Upper lobe of left lung (tissue), 6 donors: ENCODE results near the gene TMEM250. TPM values are rescaled to one million over a fixed set of nuclear protein-coding genes. Genes with fewer than 3 reads are reported as not detected.

Source experiments
- ATAC-seq, 2 donors: fragments of 200-7000 bp; cut with Tn5 transposase; one replicate each; pipeline ENCODE4 v1.9.1; 2022; ENCODE audit warnings: mild to moderate bottlenecking in 2 of 2, moderate library complexity in 2 of 2; ENCODE audit not compliant: low FRiP score in 2 of 2
- DNase-seq, 2 donors: peaks; one replicate each; pipeline ENCODE4 v3.0.0-alpha.2; 2019 to 2020
- H3K27ac ChIP-seq, 4 donors: fragments of 200-600 bp; sonication (generic); one replicate each; pipeline ENCODE4 v1.5.1; 2016 to 2019
- H3K27me3 ChIP-seq, 4 donors: fragments of 200-600 bp; sonication (generic); one replicate each; pipeline ENCODE4 v1.5.1; 2017 to 2019
- H3K36me3 ChIP-seq, 4 donors: fragments of 200-600 bp; sonication (generic); one replicate each; pipeline ENCODE4 v1.5.1; 2016 to 2019
- H3K4me1 ChIP-seq, 4 donors: fragments of 200-600 bp; sonication (generic); one replicate each; pipeline ENCODE4 v1.5.1; 2018 to 2019
- H3K4me3 ChIP-seq, 4 donors: fragments of 200-600 bp; sonication (generic); one replicate each; pipeline ENCODE4 v1.5.1; 2017 to 2019; ENCODE audit warnings: mild to moderate bottlenecking in 2 of 4, moderate library complexity in 1 of 4
- H3K9me3 ChIP-seq, 4 donors: fragments of 200-600 bp; sonication (generic); one replicate each; pipeline ENCODE4 v1.5.1; 2018 to 2019
- EP300 ChIP-seq, 4 donors: sonication (generic); formaldehyde crosslinking; IDR thresholded peaks; one replicate each; pipeline ENCODE4 v1.5.1; 2017; ENCODE audit warnings: antibody characterized with exemption in 4 of 4, control low read depth in 2 of 4
- POLR2A ChIP-seq, 4 donors: fragments of 450-650 bp; IDR thresholded peaks; one replicate each; pipeline ENCODE4 v1.5.1; 2016 to 2017; ENCODE audit warnings: antibody characterized with exemption in 4 of 4, mild to moderate bottlenecking in 2 of 4
- POLR2AphosphoS5 ChIP-seq, 2 donors: sonication (generic); formaldehyde crosslinking; IDR thresholded peaks; one replicate each; pipeline ENCODE4 v1.5.1; 2017; ENCODE audit warnings: antibody characterized with exemption in 2 of 2
- WGBS, 2 donors: methylation state at CpG; one replicate each; pipeline ENCODE4 v1.1.5; 2017 to 2018; 5-methylcytosine and 5-hydroxymethylcytosine counted together
- total RNA-seq, 6 donors: library from RNA; depleted of rRNA in 4 of 6; stranded (reverse); fragments of >200 nt in 4 of 6; gene quantifications; one replicate each; pipeline versions ENCODE4 v1.1.0 to v1.2.1, GENCODE V29; 2016 to 2021
- TF ChIP-seq, protein P1 (sequence below), 6 experiments: fragments of 450-650 bp in 4 of 6; fragments of 200-600 bp in 2 of 6; sonication (generic) in 2 of 6; IDR thresholded peaks; one replicate each; pipeline ENCODE4 v1.5.1; 2016 to 2019; ENCODE audit warnings: antibody characterized with exemption in 6 of 6
- donor health status: DM: no; HTN: no; CAD: no; lungs with moderate emphysema.
- donor health status: DM: no; HTN: yes; CAD: no; lungs with severe emphysema.

TMEM250 gene
- total RNA-seq, 6 donors from 2014 or later = 37.6 to 49.6 (median 38.4) TPM

DNA sequence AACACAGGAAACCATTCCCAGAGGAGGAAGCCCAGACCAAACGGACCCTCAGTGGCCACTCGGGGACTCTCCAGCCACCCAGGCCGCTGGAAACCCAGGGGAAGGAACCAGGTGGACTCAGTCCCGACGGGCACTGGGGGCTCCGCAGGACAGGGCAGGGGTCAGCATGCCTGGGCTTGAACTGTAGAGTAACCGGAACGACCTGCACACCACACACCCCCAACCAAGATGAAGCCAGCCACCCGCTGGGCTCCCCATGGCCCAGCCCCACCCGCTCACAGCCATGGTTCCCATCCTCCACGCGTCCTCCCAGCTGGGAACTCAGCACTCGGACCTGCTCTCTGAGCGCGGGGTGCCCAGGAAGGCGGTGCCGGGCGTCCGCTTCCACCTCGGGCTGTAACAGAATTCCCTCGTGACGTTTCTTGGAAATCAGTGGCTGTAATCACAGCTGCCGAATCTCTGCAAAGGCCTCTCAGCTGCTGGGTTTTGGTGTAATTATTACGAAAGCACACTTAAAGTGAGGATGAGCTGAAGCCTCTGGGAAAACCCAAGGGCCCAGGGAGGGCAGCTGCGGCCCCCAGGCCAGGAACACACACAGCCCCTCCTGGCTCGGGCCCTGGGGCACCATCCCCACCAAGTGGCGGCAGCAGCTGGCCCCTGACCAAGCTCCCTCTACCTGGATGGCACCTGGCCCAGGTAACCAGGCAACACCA, 37.4 kb downstream of the TMEM250 start:
- no peak for TF ChIP-seq EP300 (IDR thresholded peaks at IDR 0.05)
- TF ChIP-seq POLR2AphosphoS5 (IDR thresholded peaks at IDR 0.05) = peak in 1 of 2 donors; percentile 18
- TF ChIP-seq, protein P1, sequence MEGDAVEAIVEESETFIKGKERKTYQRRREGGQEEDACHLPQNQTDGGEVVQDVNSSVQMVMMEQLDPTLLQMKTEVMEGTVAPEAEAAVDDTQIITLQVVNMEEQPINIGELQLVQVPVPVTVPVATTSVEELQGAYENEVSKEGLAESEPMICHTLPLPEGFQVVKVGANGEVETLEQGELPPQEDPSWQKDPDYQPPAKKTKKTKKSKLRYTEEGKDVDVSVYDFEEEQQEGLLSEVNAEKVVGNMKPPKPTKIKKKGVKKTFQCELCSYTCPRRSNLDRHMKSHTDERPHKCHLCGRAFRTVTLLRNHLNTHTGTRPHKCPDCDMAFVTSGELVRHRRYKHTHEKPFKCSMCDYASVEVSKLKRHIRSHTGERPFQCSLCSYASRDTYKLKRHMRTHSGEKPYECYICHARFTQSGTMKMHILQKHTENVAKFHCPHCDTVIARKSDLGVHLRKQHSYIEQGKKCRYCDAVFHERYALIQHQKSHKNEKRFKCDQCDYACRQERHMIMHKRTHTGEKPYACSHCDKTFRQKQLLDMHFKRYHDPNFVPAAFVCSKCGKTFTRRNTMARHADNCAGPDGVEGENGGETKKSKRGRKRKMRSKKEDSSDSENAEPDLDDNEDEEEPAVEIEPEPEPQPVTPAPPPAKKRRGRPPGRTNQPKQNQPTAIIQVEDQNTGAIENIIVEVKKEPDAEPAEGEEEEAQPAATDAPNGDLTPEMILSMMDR (IDR thresholded peaks at IDR 0.05) = no peak
- H3K27ac ChIP-seq = peak overlapping the region; percentile 6 to 55 (median 27)
- H3K9me3 ChIP-seq = no peaks in the 10 kb centered on the region
- H3K36me3 ChIP-seq = peaks cover 0 to 5% (median 0%) of the 10 kb centered on the region in 4 donors
- ATAC-seq = no peak
- 60 to 72% methylated on average over 23 to 25 of the region's 27 CpGs for WGBS, 2 donors
- peaks cover 39 to 69% (median 50%) of the 10 kb centered on the region in 4 donors for H3K4me1 ChIP-seq
- no peaks in the 10 kb centered on the region for H3K27me3 ChIP-seq
- DNase-seq = peak; percentile 47 to 79
- H3K4me3 ChIP-seq = no peak overlapping the region

DNA sequence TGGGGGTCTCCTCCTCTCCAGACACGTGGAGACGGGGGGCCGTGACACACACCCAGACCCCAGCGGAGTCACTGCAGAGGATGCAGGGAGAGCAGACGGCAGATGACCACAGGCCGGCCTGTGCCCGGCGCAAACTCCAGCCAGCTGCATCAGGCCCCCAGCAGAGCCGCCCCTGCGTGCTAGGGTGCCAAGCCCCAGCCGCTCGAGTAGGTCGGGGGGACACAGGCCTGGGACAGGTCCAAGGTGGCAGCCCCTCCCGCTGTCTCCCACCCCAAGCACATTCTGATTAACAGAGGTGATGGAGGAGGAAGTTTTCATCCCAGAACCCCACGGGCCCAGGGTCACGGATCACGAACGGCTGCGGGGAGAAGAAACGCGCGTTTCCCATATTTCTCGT, 38.0 kb downstream of the TMEM250 start:
- WGBS, 2 donors = 82 to 87% methylated on average over 5 to 23 of the region's 23 CpGs
- Histone ChIP-seq H3K27me3 (no peaks in the 10 kb centered on the region), H3K4me1 (peaks cover 35 to 68% (median 45%) of the 10 kb centered on the region in 4 donors), H3K4me3 (no peak overlapping the region), H3K36me3 (peaks cover 0 to 5% (median 0%) of the 10 kb centered on the region in 4 donors), H3K27ac (peak overlapping the region in 1 of 4 donors; percentile 55), H3K9me3 (no peaks in the 10 kb centered on the region)
- TF ChIP-seq, protein P1 (IDR thresholded peaks at IDR 0.05) = no peak
- no peak for TF ChIP-seq POLR2A (IDR thresholded peaks at IDR 0.05)
- no peak for TF ChIP-seq EP300 (IDR thresholded peaks at IDR 0.05)
- no peak for TF ChIP-seq POLR2AphosphoS5 (IDR thresholded peaks at IDR 0.05)
- peak in 1 of 2 donors; percentile 78 for DNase-seq
- ATAC-seq = no peak

DNA sequence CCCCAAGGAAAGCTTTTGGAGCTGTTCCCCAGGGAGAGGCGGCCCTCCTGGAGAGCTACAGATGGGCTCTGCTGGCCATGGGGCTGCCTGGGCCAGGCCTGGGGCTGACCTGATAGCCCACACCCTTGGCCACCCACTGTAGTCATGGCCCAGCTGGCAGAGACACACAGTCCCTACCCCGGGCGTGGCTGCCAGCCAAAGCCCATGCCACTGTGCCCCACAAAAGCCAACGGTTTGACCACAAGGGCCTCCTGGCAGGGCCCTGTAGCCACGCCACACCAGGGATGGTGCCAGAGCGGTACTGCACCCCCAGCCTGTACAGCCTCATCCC, 38.8 kb downstream of the TMEM250 start:
- H3K36me3 ChIP-seq = peaks cover 0 to 7% (median 3%) of the 10 kb centered on the region in 4 donors
- peak overlapping the region in 3 of 4 donors; percentile 38 to 58 (median 47) for H3K27ac ChIP-seq
- WGBS, 2 donors = 47 to 70% methylated on average over 5 to 6 of the region's 6 CpGs
- peaks cover 35 to 60% (median 42%) of the 10 kb centered on the region in 4 donors for H3K4me1 ChIP-seq
- DNase-seq (peak in 1 of 2 donors; percentile 68), ATAC-seq (no peak)
- no peaks in the 10 kb centered on the region for H3K27me3 ChIP-seq
- no peaks in the 10 kb centered on the region for H3K9me3 ChIP-seq
- TF ChIP-seq POLR2A (IDR thresholded peaks at IDR 0.05) (no peak), POLR2AphosphoS5 (IDR thresholded peaks at IDR 0.05) (no peak), EP300 (IDR thresholded peaks at IDR 0.05) (no peak)
- TF ChIP-seq, protein P1 (IDR thresholded peaks at IDR 0.05) = no peak
- no peak overlapping the region for H3K4me3 ChIP-seq

DNA sequence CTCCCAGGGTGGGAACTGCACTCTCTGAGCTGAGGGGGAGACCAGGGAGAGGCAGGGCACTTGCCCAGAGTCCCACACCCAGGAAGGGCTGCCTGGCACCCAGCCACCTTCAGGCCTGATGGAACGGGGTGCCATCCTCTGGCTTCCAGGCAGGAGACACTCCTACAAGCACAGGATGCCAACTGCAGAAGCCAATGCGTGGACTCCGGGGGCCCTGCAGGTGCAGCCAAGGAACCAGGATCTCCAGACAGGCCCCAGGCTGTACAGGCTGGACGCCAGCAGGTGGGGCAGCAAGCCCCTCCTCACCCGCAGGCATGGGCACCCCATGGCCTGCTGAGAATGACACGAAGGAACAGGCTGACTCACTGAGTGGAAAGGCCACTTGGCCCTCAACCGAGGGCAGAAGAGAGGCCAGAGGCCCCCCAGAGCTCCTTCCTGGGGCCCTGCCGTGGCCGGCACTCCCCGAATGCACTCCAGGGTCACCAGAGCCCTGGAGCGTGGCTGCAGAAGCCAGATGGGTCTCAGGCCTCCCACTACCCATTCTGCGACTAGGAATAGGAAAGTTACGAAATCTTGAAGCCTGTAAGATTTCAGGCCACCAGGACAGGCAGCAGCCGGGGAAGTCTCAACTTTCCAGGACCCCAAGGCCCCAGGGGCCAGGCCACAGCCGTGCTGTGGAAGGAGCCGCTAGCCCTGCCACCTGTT, 39.3 kb downstream of the TMEM250 start:
- Histone ChIP-seq H3K27me3 (no peaks in the 10 kb centered on the region), H3K4me3 (no peak overlapping the region), H3K36me3 (peaks cover 0 to 12% (median 5%) of the 10 kb centered on the region in 4 donors), H3K4me1 (peaks cover 35 to 55% (median 40%) of the 10 kb centered on the region in 4 donors), H3K27ac (peak overlapping the region in 3 of 4 donors; percentile 38 to 58 (median 47)), H3K9me3 (no peaks in the 10 kb centered on the region)
- ATAC-seq = peak in 1 of 2 donors; percentile 1
- DNase-seq = peak in 1 of 2 donors; percentile 51
- 47 to 61% methylated on average over 4 to 13 of the region's 16 CpGs for WGBS, 2 donors
- TF ChIP-seq POLR2AphosphoS5 (IDR thresholded peaks at IDR 0.05) (no peak), POLR2A (IDR thresholded peaks at IDR 0.05) (no peak), EP300 (IDR thresholded peaks at IDR 0.05) (no peak)
- TF ChIP-seq, protein P1 (IDR thresholded peaks at IDR 0.05) = no peak
